WERI-Rb-1 (cell line): ENCODE measurements around the gene NAXD.
"Not testable (repeated sequence)": the region's sequence is repeated elsewhere in the genome, so short reads cannot be mapped to it uniquely, and the experiment has no call there.

Experiments used
- DNase-seq: peaks from one replicate; pipeline ENCODE4 v3.0.0-alpha.2; 2020
- H3K27ac ChIP-seq: fragments of 250-450 bp; sonication (Bioruptor Pico); 2 replicates; pipeline ENCODE4 v1.5.1; 2020; ENCODE audit warnings: mild to moderate bottlenecking, moderate library complexity
- H3K27me3 ChIP-seq: fragments of 250-450 bp; sonication (Bioruptor Pico); 2 replicates; pipeline ENCODE4 v1.5.1; 2021; ENCODE audit warnings: mild to moderate bottlenecking, low read depth, moderate library complexity; ENCODE audit not compliant: insufficient read depth, severe bottlenecking
- H3K36me3 ChIP-seq: fragments of 250-450 bp; sonication (Bioruptor Pico); 2 replicates; pipeline ENCODE4 v1.5.1; 2020; ENCODE audit warnings: mild to moderate bottlenecking, moderate library complexity
- H3K4me3 ChIP-seq: 2 replicates; pipeline ENCODE4 v1.5.1; 2011; ENCODE audit warnings: low read depth, mild to moderate bottlenecking, control low read depth, low read length
- H3K9me3 ChIP-seq: fragments of 250-450 bp; sonication (Bioruptor Pico); 2 replicates; pipeline ENCODE4 v1.5.1; 2021; ENCODE audit warnings: mild to moderate bottlenecking, moderate library complexity; ENCODE audit not compliant: severe bottlenecking
- CTCF ChIP-seq: IDR thresholded peaks from 2 replicates; pipeline ENCODE4 v1.5.1; 2011; ENCODE audit warnings: low read depth, mild to moderate bottlenecking, control low read depth, inconsistent platforms, low read length

Gene NAXD

GRCh38 chr13:110627761-110628476, 12.6 kb downstream of the NAXD start:
- peaks cover 77% of the 10 kb centered on the region for H3K36me3 ChIP-seq
- DNase-seq: peak; percentile 8
- H3K27me3 ChIP-seq: no peaks in the 10 kb centered on the region
- no peak for TF ChIP-seq CTCF
- no peak overlapping the region for H3K27ac ChIP-seq
- H3K9me3 ChIP-seq: no peaks in the 10 kb centered on the region
- H3K4me3 ChIP-seq: no peak overlapping the region

- peaks cover 72% of the 10 kb centered on the region for H3K36me3 ChIP-seq
- DNase-seq: peak; percentile 8
- H3K27me3 ChIP-seq: no peaks in the 10 kb centered on the region
- H3K9me3 ChIP-seq: no peaks in the 10 kb centered on the region
- no peak overlapping the region for H3K27ac ChIP-seq
- no peak overlapping the region for H3K4me3 ChIP-seq
- TF ChIP-seq CTCF: no peak
Observed at GRCh38 chr13:110628477-110628793, 13.1 kb downstream of the NAXD start.

GRCh38 chr13:110628952-110629701, 13.8 kb downstream of the NAXD start:
- Histone ChIP-seq H3K4me3 (no peak overlapping the region), H3K9me3 (no peaks in the 10 kb centered on the region), H3K36me3 (peaks cover 72% of the 10 kb centered on the region), H3K27me3 (no peaks in the 10 kb centered on the region), H3K27ac (no peak overlapping the region)
- TF ChIP-seq CTCF: no peak
- peak; percentile 5 for DNase-seq

- H3K36me3 ChIP-seq: peaks cover 72% of the 10 kb centered on the region
- no peak overlapping the region for H3K27ac ChIP-seq
- no peaks in the 10 kb centered on the region for H3K9me3 ChIP-seq
- DNase-seq: no peak
- H3K27me3 ChIP-seq: no peaks in the 10 kb centered on the region
- no peak overlapping the region for H3K4me3 ChIP-seq
- TF ChIP-seq CTCF: no peak
Observed at GRCh38 chr13:110629735-110630134, 14.4 kb downstream of the NAXD start.

GRCh38 chr13:110630566-110631119, 15.3 kb downstream of the NAXD start:
- no peak for DNase-seq
- no peak overlapping the region for H3K27ac ChIP-seq
- H3K9me3 ChIP-seq: no peaks in the 10 kb centered on the region
- H3K4me3 ChIP-seq: no peak overlapping the region
- no peak for TF ChIP-seq CTCF
- H3K36me3 ChIP-seq: peaks cover 72% of the 10 kb centered on the region
- no peaks in the 10 kb centered on the region for H3K27me3 ChIP-seq

- H3K27me3 ChIP-seq, H3K27ac ChIP-seq, H3K4me3 ChIP-seq, H3K9me3 ChIP-seq: not testable (repeated sequence)
- peak; percentile 10 for DNase-seq
- peaks cover 81% of the 10 kb centered on the region for H3K36me3 ChIP-seq
Observed at GRCh38 chr13:110632255-110632654, 16.9 kb downstream of the NAXD start.
